Left lung (tissue), 10 donors: ENCODE measurements around the gene NUP205. TPM values are rescaled to one million over a fixed set of nuclear protein-coding genes. Genes with fewer than 3 reads are reported as not detected.

Source experiments
- ATAC-seq: fragments of 200-7000 bp; cut with Tn5 transposase; one replicate; pipeline ENCODE4 v1.9.1; 2020; ENCODE audit warnings: moderate library complexity
- DNase-seq, 4 donors: peaks; one replicate each; pipeline ENCODE4 v3.0.0-alpha.2; 2013 to 2020
- H3K27ac ChIP-seq, 2 donors: fragments of 200-600 bp; sonication (generic) in 1 of 2; one replicate each; pipeline versions ENCODE4 v1.5.0 to v1.8.0; 2020 to 2021
- H3K27me3 ChIP-seq, 2 donors: fragments of 200-600 bp; sonication (generic) in 1 of 2; one replicate each; pipeline versions ENCODE4 v1.5.0 to v1.8.0; 2020 to 2021
- H3K36me3 ChIP-seq, 2 donors: fragments of 200-600 bp; sonication (generic) in 1 of 2; one replicate each; pipeline versions ENCODE4 v1.5.0 to v1.8.0; 2020 to 2021
- H3K4me1 ChIP-seq, 2 donors: fragments of 200-600 bp; one replicate each; pipeline ENCODE4 v1.8.0; 2021
- H3K4me3 ChIP-seq, 2 donors: fragments of 200-600 bp; sonication (generic) in 1 of 2; one replicate each; pipeline versions ENCODE4 v1.5.0 to v1.8.0; 2020 to 2021; ENCODE audit warnings: mild to moderate bottlenecking in 1 of 2
- H3K9me3 ChIP-seq, 2 donors: fragments of 200-600 bp; sonication (generic) in 1 of 2; one replicate each; pipeline versions ENCODE4 v1.5.0 to v1.8.0; 2020 to 2021
- intact Hi-C, 2 donors: fragments of 100-400 bp; cut with DNase I; formaldehyde crosslinking; loops; one replicate each; pipeline versions ENCODE4 v1.11.2 to v1.14.2; 2022
- polyA plus RNA-seq, 6 donors: library from polyadenylated mRNA; unstranded; fragments of 120-200 nt; gene quantifications; one replicate each; pipeline ENCODE4 v1.2.1, GENCODE V29; 2013; ENCODE audit not compliant: insufficient read length in 6 of 6
- total RNA-seq, 2 donors: library from RNA; stranded (reverse); fragmentation: NEBNext Ultra II Directional; extraction: Animal tissue kit (Norgen Biotek cat#: 25700); gene quantifications; one replicate each; pipeline ENCODE4 v1.2.1, GENCODE V29; 2021
- TF ChIP-seq, protein P1 (sequence below), 2 donors: fragments of 200-600 bp; sonication (generic) in 1 of 2; IDR thresholded peaks; one replicate each; pipeline versions ENCODE4 v1.5.0 to v1.8.0; 2021; ENCODE audit warnings: antibody characterized with exemption in 2 of 2
- donor health status: DM: no; HTN: yes; CAD: no.
- donor health status: DM: no; HTN: no; CAD: no.

The NUP205 gene
- total and polyA plus RNA-seq, 8 donors: 42.7 to 82.3 (median 74.3) TPM

DNA sequence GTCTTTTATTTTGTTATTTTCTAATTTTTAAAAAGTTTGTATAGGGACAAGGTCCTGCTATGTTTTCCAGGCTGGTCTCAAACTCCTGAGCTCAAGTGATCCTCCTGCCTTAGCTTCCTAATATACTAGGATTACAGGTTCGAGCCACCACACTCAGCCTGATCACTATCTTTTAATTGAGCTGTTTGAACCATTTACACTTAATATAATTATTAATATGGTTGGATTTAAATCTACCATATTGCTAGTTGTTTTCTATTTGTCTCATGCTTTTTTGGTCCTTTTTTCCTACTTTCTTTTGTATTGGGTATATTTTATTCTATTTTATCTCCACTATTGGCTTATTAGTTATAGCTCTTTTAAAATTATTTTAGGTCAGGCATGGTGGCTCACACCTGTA is 34.6 kb upstream of the NUP205 start:
- ATAC-seq (no peak), DNase-seq (no peak)
- Histone ChIP-seq H3K9me3 (no peaks in the 10 kb centered on the region), H3K4me3 (no peak overlapping the region), H3K27me3 (no peaks in the 10 kb centered on the region), H3K4me1 (no peaks in the 10 kb centered on the region), H3K27ac (no peak overlapping the region), H3K36me3 (no peaks in the 10 kb centered on the region)
- intact Hi-C loops: no loop called here
- TF ChIP-seq, protein P1, sequence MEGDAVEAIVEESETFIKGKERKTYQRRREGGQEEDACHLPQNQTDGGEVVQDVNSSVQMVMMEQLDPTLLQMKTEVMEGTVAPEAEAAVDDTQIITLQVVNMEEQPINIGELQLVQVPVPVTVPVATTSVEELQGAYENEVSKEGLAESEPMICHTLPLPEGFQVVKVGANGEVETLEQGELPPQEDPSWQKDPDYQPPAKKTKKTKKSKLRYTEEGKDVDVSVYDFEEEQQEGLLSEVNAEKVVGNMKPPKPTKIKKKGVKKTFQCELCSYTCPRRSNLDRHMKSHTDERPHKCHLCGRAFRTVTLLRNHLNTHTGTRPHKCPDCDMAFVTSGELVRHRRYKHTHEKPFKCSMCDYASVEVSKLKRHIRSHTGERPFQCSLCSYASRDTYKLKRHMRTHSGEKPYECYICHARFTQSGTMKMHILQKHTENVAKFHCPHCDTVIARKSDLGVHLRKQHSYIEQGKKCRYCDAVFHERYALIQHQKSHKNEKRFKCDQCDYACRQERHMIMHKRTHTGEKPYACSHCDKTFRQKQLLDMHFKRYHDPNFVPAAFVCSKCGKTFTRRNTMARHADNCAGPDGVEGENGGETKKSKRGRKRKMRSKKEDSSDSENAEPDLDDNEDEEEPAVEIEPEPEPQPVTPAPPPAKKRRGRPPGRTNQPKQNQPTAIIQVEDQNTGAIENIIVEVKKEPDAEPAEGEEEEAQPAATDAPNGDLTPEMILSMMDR (IDR thresholded peaks at IDR 0.05): no peak

DNA sequence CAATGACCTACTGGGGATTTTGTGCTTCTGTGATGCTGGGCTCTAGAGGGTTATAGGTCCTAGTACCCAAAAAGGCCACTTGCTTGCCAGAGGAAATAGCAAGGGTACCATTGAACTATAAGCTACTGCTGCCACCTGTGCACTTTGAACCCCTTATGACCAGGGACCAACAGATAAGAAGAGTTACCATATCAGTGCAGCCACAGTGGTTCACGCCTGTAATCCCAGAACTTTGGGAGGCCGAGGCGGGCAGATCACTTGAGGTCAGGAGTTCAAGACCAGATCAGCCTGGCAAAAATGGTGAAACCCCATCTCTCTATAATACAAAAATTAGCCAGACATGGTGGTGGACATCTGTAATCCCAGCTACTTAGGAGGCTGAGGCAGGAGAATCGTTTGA is 32.3 kb upstream of the NUP205 start:
- H3K36me3 ChIP-seq: no peaks in the 10 kb centered on the region
- H3K9me3 ChIP-seq: no peaks in the 10 kb centered on the region
- no peak for ATAC-seq
- TF ChIP-seq, protein P1 (IDR thresholded peaks at IDR 0.05): no peak
- intact Hi-C loops: no loop called here
- H3K4me1 ChIP-seq: no peaks in the 10 kb centered on the region
- no peak overlapping the region for H3K4me3 ChIP-seq
- H3K27me3 ChIP-seq: no peaks in the 10 kb centered on the region
- no peak overlapping the region for H3K27ac ChIP-seq
- no peak for DNase-seq

DNA sequence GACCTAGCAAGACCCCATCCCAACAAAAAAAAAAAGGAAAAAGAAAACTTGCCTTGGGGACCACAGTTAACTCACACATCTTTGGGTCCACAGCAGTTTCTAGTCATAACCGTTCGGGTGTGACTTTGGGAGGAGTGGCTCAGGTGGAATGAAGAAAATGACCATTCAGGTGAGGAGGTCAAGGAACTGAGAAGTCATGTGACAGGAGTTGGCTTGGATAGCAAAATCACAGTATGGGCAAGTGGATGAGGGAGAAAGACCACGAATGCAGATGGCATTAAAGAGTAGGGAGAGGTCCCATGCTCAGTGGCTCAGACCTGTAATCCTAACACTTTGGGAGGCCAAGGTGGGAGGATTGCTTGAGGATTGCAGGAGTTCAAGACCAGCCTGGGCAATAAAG is 30.7 kb upstream of the NUP205 start:
- H3K9me3 ChIP-seq: no peaks in the 10 kb centered on the region
- no peak overlapping the region for H3K4me3 ChIP-seq
- TF ChIP-seq, protein P1 (IDR thresholded peaks at IDR 0.05): no peak
- no peaks in the 10 kb centered on the region for H3K36me3 ChIP-seq
- DNase-seq (no peak), ATAC-seq (no peak)
- no peaks in the 10 kb centered on the region for H3K4me1 ChIP-seq
- no peak overlapping the region for H3K27ac ChIP-seq
- H3K27me3 ChIP-seq: no peaks in the 10 kb centered on the region
- intact Hi-C loops: no loop called here

DNA sequence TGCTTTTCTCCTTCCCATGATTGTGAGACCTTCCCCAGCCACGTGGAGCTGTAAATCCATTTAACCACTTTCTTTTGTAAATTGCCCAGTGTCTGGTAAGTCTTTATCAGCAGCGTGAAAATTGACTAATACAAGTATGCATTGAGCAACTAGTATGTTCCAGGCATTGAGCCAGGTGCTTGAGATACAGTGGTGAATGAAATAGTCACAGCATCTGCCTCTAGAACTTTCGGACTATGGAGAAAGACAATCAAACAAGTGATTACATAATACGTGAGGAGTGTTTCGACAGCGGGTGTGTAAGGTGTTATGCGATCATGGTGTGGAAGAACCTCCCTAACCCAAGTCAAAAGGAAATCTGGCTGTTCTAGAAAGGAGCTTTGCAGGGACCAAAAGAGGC is 21.6 kb upstream of the NUP205 start:
- DNase-seq: no peak
- H3K4me1 ChIP-seq: peaks cover 0 to 4% of the 10 kb centered on the region in 2 donors
- H3K4me3 ChIP-seq: no peak overlapping the region
- no peaks in the 10 kb centered on the region for H3K27me3 ChIP-seq
- no peaks in the 10 kb centered on the region for H3K36me3 ChIP-seq
- peak; percentile 18 for ATAC-seq
- H3K27ac ChIP-seq: no peak overlapping the region
- TF ChIP-seq, protein P1 (IDR thresholded peaks at IDR 0.05): no peak
- H3K9me3 ChIP-seq: no peaks in the 10 kb centered on the region
- intact Hi-C loops: no loop called here

DNA sequence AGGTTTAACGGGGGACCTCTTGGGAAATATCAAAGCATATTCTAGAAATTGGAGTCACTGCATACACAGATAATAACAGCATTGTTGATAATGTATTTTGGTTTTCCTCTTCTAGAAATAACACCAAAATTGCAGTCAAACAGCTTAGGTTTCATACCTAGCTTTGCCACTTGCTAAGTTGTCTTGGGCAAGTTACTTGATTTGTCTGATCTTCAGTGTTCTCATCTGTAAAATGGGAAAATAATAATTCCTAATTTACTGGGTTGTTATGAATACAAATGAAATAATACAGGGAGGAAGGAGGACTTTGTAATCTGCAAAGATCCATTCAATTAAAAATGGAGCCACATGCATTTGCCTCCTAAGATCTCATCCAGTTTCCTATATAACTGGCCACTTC is 20.3 kb upstream of the NUP205 start:
- ATAC-seq: no peak
- TF ChIP-seq, protein P1 (IDR thresholded peaks at IDR 0.05): no peak
- intact Hi-C loops: no loop called here
- no peak overlapping the region for H3K27ac ChIP-seq
- H3K4me3 ChIP-seq: no peak overlapping the region
- no peaks in the 10 kb centered on the region for H3K36me3 ChIP-seq
- H3K27me3 ChIP-seq: no peaks in the 10 kb centered on the region
- no peak for DNase-seq
- H3K9me3 ChIP-seq: no peaks in the 10 kb centered on the region
- H3K4me1 ChIP-seq: peaks cover 0 to 4% of the 10 kb centered on the region in 2 donors
